ENCODE results near the gene EEF1AKMT3. TPM values are rescaled to one million over a fixed set of nuclear protein-coding genes. Genes with fewer than 3 reads are reported as not detected.

Gene EEF1AKMT3
- total and polyA plus RNA-seq, 9 of the 15 experiments (the other 6 are each of a cell fraction or from before 2014, with no cell fraction given) = 4.1 to 17.2 (median 7.9) TPM

GRCh38 chr12:57745485-57745881, 26.9 kb upstream of the EEF1AKMT3 start (continued):
- no peak for TF ChIP-seq ARHGAP35 (IDR thresholded peaks at IDR 0.05; ENCODE audit: partially characterized antibody)
- TF ChIP-seq PTBP1 (IDR thresholded peaks at IDR 0.05; ENCODE audit: low read depth, low read length) = 0 out of 2 replicates have a peak, but pooled peaks have one; percentile 10
- TF ChIP-seq, protein P1, sequence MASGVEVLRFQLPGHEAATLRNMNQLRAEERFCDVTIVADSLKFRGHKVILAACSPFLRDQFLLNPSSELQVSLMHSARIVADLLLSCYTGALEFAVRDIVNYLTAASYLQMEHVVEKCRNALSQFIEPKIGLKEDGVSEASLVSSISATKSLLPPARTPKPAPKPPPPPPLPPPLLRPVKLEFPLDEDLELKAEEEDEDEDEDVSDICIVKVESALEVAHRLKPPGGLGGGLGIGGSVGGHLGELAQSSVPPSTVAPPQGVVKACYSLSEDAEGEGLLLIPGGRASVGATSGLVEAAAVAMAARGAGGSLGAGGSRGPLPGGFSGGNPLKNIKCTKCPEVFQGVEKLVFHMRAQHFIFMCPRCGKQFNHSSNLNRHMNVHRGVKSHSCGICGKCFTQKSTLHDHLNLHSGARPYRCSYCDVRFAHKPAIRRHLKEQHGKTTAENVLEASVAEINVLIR (CRISPR knock-in tag; IDR thresholded peaks at IDR 0.05) = no peak
- no peak for TF ChIP-seq ZNF830 (CRISPR knock-in tag; IDR thresholded peaks at IDR 0.05)
- peak; percentile 96 for TF ChIP-seq POLR2AphosphoS2 (IDR thresholded peaks at IDR 0.05; ENCODE audit: low read length)
- no peak for TF ChIP-seq CLOCK (CRISPR knock-in tag; IDR thresholded peaks at IDR 0.05; ENCODE audit: borderline replicate concordance)
- no peak for TF ChIP-seq XRCC5 (IDR thresholded peaks at IDR 0.05; ENCODE audit: low read depth, low read length)
- TF ChIP-seq POLR2AphosphoS5 (IDR thresholded peaks at IDR 0.05; ENCODE audit: control insufficient read depth, insufficient read depth, low read depth, low read length) = 0 out of 2 replicates have a peak, but pooled peaks have one; percentile 5
- TF ChIP-seq PTTG1 (tag; IDR thresholded peaks at IDR 0.05; ENCODE audit: low read depth) = no peak
- no peak for TF ChIP-seq HNRNPUL1 (IDR thresholded peaks at IDR 0.05; ENCODE audit: low read length)
- TF ChIP-seq CREB1 (IDR thresholded peaks at IDR 0.05) = no peak; the same call in 1 of the 2 replicates
- no peak for TF ChIP-seq CREB1 (CRISPR knock-in tag; IDR thresholded peaks at IDR 0.05)
- TF ChIP-seq MAZ (CRISPR knock-in tag; conservative IDR thresholded peaks at IDR 0.05 in 1 of 2, IDR thresholded peaks at IDR 0.05 in 1 of 2) = peak in 1 of 2 experiments; percentile 42; a peak in 2 of 4 replicates
- TF ChIP-seq SMARCA5 (IDR thresholded peaks at IDR 0.05) = no peak
- TF ChIP-seq PHB (CRISPR knock-in tag; IDR thresholded peaks at IDR 0.05) = no peak
- TF ChIP-seq CHAMP1 (IDR thresholded peaks at IDR 0.05) = no peak
- TF ChIP-seq MAFK (IDR thresholded peaks at IDR 0.05; ENCODE audit: low read length) = no peak
- 0 out of 2 replicates have a peak, but pooled peaks have one; percentile 3 for TF ChIP-seq CREM (IDR thresholded peaks at IDR 0.05; ENCODE audit: low read depth)
- 0 out of 2 replicates have a peak, but pooled peaks have one; percentile 17 for TF ChIP-seq RBFOX2 (IDR thresholded peaks at IDR 0.05; ENCODE audit: low read depth, low read length)
- TF ChIP-seq CCAR2 (IDR thresholded peaks at IDR 0.05; ENCODE audit: low read depth, low read length) = no peak
- TF ChIP-seq, protein P2, sequence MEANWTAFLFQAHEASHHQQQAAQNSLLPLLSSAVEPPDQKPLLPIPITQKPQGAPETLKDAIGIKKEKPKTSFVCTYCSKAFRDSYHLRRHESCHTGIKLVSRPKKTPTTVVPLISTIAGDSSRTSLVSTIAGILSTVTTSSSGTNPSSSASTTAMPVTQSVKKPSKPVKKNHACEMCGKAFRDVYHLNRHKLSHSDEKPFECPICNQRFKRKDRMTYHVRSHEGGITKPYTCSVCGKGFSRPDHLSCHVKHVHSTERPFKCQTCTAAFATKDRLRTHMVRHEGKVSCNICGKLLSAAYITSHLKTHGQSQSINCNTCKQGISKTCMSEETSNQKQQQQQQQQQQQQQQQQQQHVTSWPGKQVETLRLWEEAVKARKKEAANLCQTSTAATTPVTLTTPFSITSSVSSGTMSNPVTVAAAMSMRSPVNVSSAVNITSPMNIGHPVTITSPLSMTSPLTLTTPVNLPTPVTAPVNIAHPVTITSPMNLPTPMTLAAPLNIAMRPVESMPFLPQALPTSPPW (CRISPR knock-in tag; IDR thresholded peaks at IDR 0.05) = no peak

All from K562 (cell line).